DMS79 treated with DMSO at 0.1 percent for 48 hours (cell line): ENCODE measurements around the gene ZC2HC1B.

Source experiments
- DNase-seq: peaks from one replicate; lab custom pipeline; 2025; lab: John Stamatoyannopoulos, UW

ZC2HC1B gene

GRCh38 chr6:143961886-143962878, 97.9 kb downstream of the ZC2HC1B start:
- no peak for DNase-seq

GRCh38 chr6:143963158-143963919, 99.1 kb downstream of the ZC2HC1B start:
- DNase-seq, result no peak

DNA sequence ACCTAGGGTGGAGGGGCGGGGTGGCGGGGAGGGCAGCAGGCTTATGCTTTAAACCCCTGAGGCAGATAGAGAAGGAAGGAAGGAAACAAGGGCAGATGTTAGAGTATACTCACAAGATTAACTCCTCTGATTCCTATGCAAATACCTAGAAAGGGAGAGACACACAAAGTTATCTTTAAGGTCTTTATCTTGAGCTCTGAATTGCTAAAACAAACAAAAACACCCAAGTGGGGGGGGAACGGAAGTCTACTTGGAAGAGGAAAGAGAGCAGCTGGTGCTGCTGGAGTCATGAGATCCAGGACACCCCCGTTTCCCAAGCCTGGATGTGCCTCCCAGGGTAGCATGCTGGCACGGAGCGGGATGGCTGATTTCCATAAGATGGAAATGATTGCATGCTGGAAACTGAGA, 100.4 kb downstream of the ZC2HC1B start:
- DNase-seq, result no peak

DNA sequence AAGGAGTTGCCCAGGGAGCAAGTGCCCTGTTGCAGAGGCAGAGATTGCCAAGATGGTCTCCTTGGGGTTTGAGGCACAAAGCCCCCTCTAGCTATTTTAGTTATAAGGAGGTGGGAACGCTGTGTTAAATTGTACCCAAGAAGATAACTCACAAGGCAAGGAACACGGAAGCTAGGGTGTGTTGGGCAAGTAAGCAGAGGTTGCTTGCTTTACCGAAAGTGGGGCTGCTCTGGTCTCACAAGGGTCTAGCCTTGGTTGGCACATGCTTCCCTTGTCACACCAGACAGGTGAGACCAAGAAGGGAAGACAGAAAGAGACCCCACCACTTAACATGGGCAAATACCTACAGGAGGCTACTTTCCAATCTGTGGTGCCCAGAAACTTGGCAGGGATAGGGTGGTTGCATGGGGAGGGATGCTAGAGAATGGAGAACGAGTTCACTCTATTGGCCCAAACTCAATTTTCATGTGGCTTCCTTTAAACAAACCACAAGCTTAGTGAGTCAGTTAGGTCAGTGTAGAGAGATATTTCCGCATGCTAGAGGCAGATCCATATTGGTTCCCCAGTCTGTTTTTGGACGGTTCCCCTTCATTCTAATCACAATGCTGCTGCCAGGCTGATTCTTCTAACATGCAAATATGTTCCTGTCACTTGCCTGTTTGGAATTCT, 101.4 kb downstream of the ZC2HC1B start:
- no peak for DNase-seq

- DNase-seq, result no peak
Measured at GRCh38 chr6:143966312-143966711, 102.0 kb downstream of the ZC2HC1B start.

DNA sequence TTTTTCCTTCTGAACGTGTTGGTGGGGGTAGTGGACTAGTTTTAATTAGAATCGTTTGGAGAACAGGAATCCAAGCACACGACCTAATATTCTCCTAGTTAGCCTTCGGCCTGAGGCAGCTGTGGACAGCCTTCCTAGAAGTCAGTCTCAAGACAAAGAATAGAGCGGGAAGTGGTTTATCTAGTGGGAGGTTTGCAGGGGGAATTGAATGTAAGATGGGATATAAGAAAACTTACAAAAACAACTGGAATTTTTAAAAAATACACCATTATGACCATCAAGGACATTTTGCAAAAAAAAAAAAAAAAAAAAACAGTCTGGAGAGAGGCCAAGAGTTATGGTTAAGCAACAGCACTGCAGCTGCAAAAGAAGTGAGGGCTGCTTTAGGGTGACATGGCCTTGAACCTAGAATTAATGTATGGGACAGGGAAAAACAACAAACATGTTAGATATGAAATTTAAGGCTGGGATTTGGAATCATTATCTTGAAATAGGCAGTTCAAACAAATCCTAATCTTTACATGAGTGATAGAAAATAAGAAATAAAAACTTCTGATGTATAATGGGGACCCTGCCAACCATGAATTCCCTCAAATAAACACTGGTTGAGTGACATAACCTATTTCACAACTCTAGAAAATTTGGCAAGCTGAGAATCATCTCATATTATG, 103.6 kb downstream of the ZC2HC1B start:
- no peak for DNase-seq

DNA sequence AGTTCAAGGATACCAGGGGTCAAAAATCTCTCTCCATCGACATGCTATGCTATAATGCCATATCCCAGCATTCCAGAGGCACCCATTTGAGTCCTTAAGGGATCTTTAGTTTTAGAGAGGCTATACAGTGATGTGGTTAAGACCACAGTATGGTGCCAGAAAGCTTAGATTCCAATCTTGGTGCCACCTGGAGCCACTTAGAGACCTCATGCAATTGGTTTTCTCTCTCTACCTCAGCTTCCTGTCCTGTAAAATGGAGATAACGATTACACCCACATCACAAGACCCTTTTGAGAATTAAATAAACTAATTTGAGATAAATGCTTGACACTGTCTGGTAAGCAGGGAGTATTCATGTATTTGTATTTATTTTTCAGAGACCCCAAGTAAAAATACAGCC, 104.8 kb downstream of the ZC2HC1B start:
- DNase-seq, result no peak

GRCh38 chr6:143970456-143971218, 106.4 kb downstream of the ZC2HC1B start:
- DNase-seq, result no peak

DNA sequence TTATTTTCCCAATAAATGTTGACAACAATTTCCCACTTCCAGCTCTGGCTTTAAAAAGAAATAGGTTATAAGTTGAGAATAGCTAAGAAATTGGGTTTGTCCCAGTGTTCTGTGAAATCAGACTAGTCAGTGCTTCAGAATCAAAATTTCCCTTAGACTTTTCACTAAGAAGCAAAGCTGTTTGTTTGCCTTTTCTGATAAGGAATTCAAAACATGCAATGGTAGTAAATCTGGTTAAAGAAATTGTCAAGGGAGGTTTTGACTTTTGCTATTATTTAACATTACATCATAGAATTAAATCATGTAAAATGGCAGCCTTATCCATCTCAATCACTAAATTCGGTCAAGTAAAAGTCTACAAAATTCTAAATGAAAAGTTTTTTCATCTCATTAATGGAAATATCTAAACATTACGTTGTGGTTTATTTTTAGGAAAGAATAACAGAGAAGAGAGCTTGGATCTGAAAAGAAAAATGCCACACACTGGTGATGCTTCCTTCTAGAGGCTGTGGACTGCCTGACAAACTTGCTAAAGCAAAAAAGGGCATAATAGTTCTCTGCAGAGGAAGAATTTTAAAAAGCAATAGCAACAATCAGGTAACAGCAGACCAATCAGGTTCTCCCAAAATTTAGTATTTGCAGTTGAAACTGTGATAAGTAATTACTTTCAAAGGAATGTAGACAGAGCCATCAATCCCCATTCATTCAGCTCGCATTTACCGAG, 107.4 kb downstream of the ZC2HC1B start:
- DNase-seq, result no peak

GRCh38 chr6:143973097-143973966, 109.1 kb downstream of the ZC2HC1B start:
- DNase-seq, result no peak

DNA sequence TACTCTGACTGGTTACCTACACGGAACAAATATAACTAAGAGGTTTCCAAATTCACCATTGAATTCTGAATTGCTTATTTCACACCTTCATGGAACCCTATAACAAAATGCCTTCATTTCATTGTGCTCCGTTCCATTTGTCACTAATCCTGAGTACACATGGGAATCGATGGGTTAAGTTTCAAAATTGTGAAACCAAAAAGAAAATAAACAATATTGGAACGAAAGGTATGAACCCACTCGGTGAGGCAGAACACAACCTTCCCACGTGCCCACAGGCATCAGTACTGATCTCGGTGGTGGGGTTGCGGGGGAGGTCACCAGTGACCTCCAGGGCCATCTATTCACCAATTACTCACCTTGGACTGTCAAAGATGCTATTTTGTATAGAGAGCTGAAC, 109.8 kb downstream of the ZC2HC1B start:
- DNase-seq, result no peak

GRCh38 chr6:143976806-143977349, 112.6 kb downstream of the ZC2HC1B start:
- DNase-seq, result no peak

DNA sequence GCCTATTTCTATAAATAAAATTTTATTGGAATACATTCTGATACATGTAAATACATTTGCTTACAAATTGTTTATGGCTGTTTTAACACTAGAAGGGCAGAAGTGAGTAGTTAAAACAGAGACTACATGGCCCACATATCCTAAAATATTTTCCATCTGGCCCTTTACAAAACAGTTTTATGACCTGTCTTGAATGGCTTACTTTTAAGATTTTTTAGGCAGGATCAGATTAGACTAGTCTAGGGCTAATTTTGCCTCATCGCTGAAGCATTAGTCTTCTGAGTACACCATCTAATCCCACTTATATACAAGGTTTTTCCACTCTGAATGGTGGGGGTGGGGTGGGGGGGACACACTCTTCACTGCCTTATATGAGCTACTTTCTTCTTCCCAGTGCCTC, 116.6 kb downstream of the ZC2HC1B start:
- DNase-seq, result no peak

DNA sequence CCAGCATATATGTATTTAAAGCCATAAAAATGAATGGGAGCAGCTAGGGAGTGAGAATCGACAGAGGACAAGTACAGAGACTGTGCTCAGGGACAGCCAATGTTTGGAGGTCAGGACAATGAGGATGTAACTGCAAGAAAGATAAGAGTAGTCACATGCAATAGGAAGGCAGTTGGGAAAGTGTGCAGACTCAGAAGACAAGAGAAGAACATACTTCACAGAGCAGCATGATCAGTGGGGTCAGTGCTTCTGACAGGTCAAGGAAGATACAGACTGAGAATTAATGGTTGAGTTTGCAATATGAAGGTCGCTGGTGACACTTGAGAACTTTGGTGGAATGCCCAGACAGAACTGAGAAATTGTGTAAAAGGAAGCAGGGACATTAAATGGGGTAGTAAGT, 118.7 kb downstream of the ZC2HC1B start:
- DNase-seq, result no peak

- DNase-seq, result no peak
Measured at GRCh38 chr6:143984666-143985065, 120.4 kb downstream of the ZC2HC1B start.

DNA sequence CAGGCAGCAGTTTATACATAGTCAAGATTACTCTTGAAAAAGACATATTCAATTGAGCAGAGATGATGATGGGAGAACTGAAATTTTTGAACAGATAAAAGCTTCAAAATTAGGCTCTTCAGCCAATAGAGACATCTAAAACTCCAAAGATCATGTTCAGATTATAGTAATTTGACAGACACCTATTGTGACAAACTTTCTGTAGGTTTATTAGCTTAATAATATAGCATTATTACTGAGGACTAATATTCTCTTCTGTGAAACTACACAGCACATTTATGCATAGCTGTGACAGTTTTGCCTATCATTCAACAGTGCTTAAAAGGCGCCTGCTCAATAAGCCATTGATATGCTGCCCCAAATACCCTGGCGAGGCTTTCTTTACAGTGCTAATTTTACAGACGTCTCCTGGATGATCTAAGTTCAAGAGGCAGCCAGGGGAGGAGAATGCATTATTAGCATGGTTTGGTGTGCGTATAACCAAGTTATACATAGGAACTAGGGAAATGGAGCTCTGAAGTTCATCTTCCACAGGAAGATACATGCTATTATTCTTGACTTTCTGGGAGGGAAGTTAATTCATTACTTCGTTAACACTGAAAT, 122.3 kb downstream of the ZC2HC1B start:
- DNase-seq, result no peak
